ENCODE results near the gene GIPC3.
A peak's percentile ranks its signal among the peaks of the same experiment; 100 is the strongest.

GIPC3 gene

DNA sequence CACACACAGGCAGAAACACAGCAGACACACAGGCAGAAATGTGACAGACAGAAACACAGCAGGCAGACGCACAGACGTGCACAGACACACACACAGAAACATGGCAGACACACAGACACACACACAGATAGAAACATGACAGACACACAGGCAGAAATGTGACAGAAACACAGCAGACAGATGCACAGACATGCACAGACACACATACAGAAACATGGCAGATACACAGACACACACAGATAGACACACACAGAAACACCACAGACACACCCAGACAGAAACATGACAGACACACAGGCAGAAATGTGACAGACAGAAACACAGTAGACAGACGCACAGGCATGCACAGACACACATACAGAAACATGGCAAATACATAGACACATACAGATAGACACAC lies 20.1 kb downstream of the GIPC3 start:
- no peak for DNase-seq (ENCODE audit: low spot score)

DNA sequence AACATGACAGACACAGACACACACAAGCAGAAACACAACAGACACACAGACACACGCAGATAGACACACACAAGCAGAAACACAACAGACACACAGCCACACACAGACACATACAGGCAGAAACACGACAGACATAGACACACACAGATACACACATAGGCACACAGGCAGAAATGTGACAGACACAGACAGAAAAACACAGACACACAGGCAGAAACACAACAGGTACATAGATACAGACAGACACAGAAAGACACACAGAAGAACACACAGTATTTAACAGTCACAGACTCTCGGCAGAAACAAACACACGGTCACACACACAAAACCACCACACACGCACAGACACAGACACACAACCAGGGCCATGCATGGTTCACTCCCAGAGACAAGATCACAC lies 20.5 kb downstream of the GIPC3 start:
- no peak for DNase-seq (ENCODE audit: low spot score)

DNA sequence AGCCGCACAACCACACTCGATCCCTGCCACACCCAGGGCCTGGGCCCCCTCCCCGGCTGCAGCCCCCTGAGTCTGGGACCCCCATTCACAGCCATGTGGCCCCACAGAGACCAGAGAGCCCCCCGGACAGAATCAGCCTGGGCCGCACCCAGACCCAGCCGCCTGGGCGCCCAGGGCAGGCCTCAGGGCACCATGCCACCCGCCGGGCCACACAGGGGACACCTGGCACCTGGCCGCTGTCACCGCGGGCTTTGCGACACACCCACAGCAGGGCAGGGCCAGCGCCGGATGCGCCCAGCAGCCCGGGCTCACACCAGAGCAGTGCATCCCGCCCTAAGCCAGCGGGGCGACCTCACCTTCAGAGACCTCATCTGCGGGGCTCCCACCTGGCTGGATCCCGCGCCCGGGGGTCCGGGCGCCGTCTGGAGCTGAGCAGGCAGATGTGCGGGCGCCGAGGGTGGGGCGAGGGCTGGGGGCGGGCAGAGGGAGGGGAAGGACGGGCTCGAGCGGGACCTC lies 21.0 kb downstream of the GIPC3 start:
- DNase-seq (ENCODE audit: low spot score) = peak; percentile 68

DNA sequence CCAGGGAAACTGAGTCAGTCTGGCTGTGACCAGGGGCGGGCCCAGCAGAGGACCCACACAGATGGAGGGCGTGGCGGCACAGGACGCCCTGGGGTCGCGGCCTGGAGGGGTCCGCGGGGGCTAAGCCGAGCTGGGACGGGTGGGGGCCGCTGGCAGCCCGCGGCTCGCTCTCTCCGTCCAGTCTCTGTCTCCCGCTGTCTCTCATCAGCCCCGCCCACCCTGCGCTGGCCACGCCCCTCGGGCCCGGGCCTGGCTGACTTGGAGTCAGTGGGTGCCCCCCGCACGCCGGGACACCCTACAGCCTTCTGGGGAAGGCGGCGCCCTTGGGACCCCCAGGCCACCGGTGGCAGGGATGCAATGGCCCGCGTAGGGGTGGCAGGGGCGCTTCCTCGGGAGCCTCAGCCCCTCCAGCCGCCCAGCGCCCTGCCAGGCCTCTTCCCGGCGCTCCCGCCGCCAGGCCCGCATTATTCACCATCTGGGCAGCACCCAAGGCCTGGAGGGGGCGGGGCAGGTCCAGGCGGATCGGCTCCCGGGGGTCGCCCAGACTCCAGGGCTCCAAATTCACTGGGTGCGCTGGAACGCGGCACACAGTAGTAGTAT lies 21.5 kb downstream of the GIPC3 start, which contains the start of gene TBXA2R:
Gene TBXA2R, minus strand, starts transcription at position 186 of the 600 bp plus-strand sequence. CDS start 6,241 bp downstream, outside the sequence.
- no peak for DNase-seq (ENCODE audit: low spot score)

DNA sequence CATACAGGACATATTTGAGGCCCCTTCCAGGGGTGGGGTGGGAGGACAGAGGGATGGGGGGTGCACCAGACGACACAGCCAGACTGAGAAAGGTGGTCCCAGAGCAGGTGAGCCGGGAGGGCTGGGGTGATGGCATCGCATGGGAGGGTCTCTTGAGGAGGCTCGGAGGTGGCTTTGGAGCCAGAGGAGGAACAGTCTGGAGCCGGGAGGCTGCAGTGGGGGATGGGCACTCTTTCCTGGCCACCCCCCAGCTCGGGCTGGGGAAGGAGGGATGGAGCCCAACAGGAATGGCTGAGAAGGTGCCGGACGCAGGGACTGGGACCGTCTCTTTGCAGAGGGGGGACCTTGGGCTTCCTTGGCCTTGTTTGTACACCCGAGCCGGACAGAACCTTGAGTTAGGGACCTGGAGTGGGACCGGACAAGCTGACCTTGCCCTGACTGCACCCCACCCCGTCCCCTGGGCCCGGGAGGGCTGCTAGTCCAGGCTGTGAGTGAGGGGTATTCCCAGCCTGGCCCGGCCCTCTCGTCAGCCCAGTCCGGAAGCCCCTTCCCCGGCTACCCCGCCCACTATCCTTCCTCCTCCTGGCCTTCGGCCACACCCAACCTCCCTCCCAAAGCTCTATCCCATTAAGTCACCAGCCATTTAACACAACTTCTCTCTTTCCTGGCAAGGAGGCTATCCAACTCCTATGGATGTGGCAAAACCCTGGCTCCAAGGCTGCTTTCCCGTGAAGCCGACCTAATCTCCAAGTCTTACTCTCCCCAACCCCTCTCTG lies 22.2 kb downstream of the GIPC3 start:
- no peak for DNase-seq (ENCODE audit: low spot score)

DNA sequence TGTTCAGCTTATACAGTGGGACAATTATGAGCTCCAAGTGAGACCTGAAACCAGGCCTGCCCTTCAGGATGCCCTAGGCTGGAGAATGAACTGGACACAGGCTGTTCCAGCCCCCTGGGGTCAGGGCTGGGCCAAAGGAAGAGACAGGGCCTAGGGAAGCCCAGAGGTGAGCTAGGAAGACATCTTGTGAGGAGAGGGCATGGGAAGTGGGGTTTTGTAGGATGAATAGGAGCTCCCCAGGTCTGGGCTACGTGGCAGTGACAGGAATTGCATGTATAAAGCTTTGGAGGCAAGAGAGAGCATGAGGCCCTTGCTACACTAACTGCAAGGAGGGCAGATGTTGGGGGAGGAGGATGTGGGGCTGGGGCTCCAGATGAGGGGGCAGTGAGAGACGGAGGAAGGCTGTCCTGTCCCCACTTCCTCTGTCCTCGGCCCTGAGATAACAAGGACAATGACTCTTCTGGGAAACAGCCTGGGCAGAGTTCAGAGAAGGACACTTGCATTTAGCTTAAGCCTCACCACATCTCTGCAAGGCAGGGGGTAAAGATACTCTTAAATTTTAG lies 22.9 kb downstream of the GIPC3 start:
- DNase-seq (ENCODE audit: low spot score) = no peak

DNA sequence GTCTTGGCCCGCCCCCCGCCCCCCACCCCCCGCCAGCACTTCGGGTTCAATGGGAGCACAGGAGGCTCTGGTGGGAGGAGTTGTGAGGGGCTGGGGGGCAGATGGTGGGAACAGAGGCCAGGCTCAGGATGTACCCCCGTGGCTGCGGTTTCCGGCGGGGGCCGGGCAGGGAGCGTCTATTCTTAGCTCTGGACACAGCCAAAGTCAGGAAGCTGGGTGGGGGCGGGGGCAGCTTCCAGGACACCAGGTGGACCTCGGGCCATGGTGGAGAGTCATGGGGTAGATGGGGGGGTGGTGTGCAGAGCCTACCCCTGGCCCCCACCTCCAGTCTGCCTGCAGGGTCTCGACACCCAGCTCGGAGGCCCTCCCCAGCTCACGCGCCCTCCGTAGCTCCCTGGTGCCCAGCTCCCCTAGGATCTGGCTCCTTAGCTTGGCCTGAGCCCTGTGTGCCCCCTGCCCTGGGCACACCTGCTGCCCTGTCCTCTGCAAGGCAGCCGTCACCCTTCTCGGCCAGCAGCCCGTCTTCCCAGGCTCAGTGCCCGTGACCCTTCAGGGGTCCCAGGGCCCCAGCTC lies 23.6 kb downstream of the GIPC3 start:
- no peak for DNase-seq (ENCODE audit: low spot score)

DNA sequence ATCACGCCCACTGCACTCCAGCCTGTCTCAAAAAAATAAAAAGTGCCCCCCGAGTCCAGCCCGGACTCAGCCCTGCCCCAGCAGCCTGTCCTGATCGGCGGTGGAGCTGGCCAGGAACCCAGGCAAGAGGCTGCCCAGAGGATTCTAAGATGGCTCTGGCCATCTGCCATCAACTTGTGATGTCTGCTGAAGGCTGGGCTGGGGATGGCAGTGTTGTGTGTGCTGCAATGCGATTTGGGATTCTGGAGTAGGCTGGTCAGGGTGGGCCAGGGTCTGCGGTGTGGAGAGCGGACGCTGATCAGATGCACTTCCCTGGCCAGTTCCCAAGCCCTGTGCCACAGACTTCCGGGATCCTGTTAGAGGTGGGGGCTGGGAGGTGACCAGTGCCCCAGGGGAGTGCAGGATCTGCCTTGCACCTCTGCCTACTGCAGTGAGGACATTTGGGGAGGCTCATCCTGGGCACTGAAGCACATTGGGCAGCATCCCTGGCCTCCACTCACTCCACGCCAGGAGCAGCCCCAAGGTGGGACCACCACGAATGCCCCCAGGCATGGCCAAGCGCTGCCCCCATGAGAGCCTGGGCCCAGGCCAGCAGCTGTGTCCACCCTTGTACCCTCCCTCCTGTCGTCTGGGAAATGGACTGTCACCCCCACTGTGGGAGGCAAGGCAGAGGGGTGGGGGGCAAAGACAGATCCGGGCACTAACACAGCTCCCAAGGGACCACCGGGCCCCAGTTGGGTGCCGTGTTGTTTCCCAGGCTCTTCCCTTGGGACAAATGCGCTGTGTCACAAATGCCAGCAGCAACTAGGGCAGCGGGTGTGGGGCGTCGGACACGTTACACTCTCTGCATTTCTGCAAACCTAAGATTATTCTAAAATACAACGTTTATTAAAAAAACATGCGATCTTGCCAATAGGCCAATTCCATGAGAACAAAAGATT lies 24.8 kb downstream of the GIPC3 start:
- DNase-seq (ENCODE audit: low spot score) = no peak

DNA sequence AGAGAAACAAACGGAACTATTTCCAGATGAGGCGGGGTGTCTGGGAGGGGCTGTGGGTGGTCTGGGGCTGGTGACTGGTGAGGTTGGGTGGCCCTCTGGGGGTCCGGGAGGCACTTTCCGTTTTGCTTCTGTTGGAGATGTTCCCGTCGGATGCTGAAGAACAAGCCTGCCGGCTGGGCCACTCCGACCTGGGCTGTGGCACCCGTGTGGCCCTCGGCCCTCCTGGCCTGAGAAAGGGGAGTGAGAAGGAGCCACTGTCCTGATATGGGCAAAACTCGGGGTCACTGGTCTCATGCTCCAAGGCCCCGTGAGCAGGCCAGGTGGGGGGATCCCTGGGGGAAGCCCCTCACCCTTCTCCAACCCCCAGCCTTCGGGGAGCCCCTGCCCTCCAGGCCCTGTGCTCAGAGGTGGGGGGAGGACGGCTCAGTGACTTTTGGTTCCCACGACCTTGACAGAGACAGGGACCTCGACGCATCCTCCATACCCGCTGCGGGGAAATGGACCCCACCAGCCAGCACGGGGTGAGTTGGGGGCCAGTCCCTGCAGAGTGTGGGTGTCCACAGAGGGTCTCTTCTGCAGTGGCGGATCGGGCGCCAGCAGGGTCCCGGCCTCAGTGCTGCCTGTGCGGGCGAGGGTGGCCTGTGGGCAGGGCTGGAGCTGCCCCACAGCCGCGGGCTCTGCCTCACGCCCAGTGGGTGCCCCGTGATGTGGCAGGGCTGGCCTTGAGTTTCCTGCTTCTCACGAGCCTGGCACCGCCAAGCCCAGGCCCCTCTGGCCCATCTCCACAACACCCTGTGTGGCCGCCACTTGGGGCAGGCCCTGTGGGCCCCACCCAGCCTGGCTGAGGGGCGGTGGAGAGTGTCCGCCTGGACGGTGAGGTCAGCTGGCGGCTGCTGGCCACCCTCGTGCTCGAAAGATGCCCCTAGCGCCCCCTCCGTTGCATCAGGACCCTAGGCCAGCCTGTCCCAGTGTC lies 25.8 kb downstream of the GIPC3 start:
- no peak for DNase-seq (ENCODE audit: low spot score)

DNA sequence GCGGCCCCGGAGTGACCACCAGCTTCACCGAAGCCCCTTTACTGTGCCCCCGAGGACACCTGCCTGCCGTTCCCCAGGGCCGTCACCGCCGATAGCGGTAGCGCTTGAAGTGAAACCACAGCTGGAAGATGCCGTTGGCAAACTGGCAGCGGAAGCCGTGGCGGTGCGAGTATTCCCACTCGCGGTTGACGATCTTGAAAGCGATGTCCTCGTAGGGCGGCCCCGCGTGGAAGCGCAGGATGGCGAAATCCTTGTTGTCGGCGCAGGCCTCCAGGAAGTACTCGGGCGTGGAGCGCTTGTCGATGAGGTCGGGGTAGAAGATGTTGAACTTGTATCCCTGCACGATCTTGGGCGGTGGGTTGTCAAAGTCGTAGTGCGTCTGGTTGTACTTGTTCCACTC lies 26.6 kb downstream of the GIPC3 start:
- DNase-seq (ENCODE audit: low spot score) = no peak

DNA sequence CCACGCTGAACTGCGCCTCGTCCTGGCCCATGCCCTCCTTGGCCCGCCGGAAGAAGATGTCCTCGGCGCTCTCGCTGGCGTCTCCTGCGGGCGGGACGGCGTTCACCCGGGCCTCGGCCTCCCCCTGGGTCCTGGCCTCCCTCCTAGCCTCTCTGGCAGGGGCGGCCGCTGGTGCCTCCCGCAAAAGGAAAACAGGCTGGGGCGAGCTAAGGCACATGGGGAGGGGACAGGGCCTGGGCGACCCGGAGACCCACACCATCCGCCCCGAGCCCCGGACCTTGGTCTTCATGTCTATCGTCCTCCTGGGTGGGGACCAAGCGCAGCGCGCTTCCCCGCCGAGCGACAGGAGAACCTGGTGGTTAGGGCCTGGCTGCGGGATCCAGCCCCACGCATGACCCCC lies 27.1 kb downstream of the GIPC3 start:
- DNase-seq (ENCODE audit: low spot score) = no peak

DNA sequence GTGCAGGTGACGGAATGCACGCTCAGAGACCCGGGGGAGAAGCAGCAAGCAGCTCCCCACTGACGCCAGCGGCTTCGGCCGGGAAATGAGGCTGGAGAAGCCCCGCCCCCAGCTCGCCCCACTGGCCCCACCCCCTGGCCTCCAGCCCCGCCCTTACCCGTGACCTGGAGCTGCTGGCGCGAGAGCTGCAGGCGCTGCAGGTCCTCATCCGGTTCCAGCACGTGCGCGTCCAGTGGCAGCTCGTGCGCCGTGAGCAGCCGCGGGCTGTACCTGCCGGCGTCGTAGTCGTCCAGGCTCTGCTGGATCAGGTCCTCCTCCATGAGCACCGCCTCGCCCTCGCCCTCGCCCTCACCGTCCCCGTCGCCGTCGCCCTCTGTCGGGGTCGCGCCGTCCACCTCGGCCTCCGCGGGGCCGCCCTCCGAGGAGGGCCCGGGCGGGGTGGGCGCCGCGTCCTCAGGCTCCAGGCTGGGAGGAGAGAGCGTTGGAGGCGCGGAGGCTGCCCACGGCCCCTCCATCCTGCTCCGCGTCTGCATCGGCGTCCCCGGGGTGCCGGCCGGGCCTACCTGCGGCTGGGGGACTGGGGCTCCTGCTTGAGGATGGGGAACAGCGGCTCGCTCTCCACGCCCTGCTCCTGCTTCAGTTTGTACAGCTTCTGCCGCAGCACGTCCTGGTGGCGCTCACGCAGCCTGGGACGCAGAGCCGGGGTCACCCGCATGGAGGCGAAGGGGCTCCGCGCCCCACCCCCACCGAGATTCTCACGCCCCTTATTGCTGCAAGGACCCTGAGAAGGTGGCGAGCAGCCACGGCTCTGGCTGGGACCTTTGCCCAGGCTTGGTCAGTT lies 27.8 kb downstream of the GIPC3 start:
- no peak for DNase-seq (ENCODE audit: low spot score)

DNA sequence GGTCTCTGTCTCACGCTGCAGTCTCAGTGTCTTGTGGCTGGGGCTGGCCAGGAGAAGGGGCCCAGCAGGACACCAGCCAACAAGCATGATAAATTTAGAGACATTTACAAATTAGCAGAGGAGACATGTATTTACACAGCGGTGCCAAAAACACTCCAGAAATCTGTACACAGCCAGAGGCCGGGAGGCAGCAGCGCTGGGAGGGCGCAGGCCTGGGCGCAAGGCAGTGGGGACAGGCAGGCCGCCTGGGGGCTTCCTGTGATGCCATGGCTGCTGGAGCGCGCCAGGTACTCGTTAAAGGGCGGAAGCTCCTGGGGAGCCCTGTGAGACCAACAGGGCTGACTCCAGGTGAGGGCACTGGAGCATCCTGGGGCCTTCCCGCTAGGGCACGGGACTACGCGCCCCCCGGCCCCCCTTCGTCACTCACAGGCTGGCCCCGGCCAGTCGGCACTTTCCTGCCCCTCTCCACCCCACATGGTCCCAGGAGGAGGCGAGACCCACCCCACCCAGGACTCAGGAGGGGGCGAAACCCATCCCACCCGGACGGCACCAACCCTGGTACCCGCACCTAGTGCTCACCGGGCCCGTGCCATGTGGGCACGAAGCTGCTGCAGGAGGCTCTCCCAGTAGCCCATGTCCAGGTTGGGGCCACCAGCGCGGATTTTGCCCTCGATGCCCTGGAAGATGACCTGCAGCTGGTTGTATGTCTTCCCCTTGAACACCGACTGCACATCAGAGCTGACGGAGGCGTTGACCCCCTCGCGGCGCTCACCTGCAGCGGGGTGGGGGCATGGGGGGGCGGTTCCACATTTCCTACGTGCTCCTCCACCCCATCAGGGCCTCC lies 28.8 kb downstream of the GIPC3 start:
- DNase-seq (ENCODE audit: low spot score) = no peak

DNA sequence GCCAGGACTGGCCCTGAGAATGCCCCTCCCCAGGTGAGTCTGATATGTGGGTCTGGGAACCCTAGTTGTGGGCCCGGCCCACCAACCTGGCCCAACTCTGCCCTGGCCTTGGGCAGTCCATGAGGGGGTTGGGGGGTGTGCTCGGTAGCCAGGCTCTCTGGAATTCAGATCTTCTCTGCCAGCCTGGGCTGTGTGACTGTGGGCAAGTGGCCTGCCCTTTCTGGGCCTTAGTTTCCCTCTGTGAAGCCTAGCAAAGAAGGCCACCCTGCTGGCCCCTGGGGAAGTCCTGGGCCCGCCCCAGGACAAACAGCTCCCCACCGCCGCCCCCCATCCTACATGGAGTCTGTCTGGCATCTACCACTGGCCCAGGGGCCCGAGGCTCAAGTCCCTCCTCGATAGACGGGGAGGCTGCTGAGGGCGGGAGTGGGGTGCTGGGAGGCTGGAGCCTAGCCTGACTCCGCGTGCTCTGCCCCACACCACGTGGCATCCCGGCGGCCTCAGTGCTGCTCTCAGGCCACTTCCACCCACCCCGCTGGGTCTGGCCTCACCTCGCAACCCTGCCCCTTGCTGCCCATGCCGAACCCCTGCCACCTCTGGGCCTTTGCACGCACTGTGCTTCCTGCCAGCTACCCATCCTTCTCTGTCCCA lies 29.7 kb downstream of the GIPC3 start:
- no peak for DNase-seq (ENCODE audit: low spot score)

DNA sequence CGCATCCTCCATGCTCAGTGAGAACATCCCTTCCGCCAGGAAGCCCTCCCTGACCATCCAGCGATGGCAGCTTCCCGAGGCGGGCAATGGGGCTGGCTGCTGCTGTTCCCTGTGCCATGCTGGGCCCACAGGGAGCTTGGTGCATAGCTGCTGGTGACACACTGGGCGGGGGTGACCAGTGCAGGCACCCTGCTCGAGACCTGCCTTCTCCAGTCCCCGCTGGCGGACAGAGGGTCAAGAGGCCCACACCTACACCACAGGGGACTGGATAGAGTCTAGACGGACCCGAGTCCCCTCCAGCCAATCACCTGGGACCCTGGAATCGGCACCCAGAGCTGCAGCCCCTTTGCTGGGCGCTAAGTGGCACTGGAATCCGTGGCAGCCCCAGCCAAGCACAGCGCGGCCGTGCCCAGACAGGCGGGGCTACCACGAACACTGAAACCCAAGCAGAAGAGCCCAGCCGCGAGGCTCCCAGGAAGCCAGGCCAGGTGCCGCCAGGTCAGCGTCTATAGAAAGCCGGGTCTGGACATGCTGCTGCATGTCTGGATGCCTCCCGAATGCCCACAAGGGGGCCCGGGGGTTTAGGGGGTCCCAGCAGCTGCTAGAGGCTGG lies 30.4 kb downstream of the GIPC3 start:
- no peak for DNase-seq (ENCODE audit: low spot score)

DNA sequence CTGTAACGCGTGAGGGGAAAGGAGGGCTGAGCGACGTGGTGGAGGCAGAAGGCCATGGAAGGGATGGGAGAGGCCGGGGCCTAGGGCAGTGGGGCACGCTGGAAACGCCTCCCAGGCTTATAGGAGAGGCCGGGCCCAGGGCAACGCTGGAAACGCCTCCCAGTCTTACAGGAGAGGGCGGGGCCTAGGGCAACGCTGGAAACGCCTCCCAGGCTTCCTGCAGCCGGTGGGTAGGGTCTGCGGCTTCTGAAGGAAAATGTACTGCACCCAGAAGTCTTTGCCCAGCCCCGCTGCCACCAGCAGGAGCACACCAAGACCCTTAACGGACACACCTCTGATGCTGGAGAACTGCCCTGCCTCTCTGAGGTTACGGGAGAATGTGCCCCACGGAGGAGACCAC lies 32.2 kb downstream of the GIPC3 start:
- DNase-seq (ENCODE audit: low spot score) = no peak

DNA sequence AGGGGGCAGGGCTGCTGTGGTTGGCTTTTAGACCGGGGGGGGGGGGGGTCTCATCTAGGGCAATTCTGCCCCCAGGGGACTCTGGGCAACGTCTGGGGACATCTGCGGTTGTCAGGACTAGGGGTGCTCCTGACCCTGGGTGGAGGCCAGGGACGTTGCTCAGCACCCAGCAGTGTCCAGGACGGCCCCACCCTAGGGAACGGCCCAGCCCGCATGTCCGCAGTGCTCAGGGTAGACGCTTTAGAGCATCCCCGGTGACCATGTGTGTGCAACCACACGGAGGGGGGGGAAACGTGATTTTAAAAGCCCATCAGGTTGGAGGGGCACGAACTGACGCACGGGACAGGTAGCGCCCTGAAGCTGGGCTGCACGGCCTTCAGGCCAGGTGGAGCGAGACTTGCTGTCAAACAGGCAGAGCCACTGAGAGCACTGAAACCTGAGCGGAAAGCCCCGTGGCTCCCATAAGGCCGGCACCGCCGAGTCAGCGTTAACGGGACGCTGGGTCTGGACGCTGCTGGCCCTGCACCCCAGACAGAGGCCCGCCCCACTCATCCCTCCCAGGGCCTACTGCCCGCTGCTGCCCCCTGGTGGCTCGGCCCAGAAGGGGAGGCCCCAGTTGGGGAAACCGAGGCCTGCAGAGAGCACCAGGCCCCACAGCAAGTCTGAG lies 33.0 kb downstream of the GIPC3 start:
- peak; percentile 27 for DNase-seq (ENCODE audit: low spot score)
